DMS53 treated with DMSO at 0.1 percent for 48 hours (cell line): ENCODE measurements around the gene BMP5.

Source experiments
- DNase-seq: peaks from one replicate; lab custom pipeline; 2025; ENCODE audit not compliant: unreplicated experiment; lab: John Stamatoyannopoulos, UW

The BMP5 gene

GRCh38 chr6:55818482-55818881 is 56.9 kb downstream of the BMP5 start:
- no peak for DNase-seq

DNA sequence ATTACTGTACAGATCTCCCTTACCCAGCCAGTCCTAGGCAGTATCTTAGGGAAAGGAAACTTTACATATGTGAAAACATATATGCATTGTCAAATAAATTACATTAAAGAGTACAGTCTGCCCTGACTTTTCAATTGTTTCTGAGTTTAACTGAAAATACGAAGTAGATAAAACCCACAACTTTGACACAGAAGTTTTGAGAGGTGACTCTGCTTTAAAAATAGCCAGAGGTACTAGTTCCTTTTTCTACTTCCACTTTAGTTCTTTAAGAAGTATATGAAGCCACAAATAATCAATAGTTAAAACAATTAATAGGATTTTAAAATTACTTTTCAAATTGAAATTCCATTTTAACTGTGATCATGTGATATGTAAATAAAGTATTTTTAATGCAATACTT is 62.9 kb downstream of the BMP5 start:
- no peak for DNase-seq

- no peak for DNase-seq
These were observed 64.3 kb downstream of the BMP5 start for GRCh38 chr6:55811074-55811473.

- no peak for DNase-seq
These were observed 73.1 kb downstream of the BMP5 start for GRCh38 chr6:55802259-55802658.

- DNase-seq = no peak
These were observed 76.8 kb downstream of the BMP5 start for GRCh38 chr6:55798571-55798970.

DNA sequence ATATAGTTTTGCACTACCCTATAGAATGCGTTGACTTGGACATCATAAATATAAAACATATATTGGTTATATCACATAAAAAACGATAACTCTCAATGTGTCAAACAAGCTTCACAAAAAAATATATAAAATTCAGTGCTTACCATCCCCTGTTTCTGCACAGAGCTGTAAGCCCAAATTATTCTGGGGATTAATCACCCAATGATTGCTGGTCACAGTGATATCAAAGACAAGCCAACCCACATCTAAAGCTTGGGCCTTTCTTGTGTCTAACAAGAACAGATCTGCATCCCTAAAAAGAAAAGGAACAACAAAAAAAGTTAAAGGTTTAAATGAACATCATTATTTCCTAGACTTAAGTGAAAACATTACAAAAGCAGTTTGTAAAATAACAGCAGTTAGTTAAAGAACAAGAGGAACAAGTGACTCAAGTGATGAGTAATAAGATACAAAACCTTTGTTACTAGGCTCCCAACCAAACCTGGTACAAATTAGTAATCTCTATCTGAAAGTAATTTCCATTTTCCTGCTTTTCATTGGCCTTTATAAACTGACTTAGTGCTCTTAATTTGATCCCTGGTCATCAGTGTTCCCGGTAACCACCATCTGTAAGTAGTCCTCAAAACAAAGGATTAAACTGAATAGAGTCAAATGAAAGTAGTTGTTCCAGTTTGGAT is 81.1 kb downstream of the BMP5 start:
- DNase-seq = no peak

DNA sequence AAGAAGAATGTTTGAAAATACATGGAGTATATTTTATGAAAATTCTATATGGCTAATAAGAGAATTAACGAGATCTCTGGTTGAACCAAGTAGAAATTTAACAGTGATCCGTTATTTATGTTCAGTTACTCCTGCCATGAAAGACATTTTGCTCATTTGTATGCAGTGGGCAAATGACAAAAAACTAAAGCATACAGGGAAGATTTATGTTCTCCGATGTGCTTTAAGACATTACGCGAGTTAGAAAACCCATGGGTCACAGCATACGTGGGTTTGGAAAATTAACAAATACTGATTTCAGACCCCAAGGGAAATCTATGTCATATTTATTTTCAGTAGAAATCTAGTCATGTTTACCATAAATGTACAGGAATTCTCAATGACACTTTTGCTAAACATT is 90.1 kb downstream of the BMP5 start:
- DNase-seq = no peak

DNA sequence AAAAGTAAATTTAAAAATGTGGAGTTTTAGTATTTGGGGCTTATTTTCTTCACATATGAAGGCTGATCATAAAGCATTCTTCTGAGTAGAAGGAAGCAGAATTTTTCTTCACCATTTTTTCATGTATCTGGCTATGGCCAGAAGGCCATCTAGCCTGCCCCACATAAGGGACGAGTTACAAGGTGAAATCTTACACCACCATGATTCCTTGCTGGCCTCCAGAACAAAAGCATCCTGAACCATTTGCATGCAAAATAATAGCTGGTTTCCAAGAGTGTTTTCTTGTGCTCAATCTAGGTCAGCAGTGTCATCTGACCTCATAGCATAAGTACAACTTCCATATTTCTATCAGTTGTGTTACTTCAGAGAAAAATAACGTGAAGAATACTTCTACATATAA is 93.1 kb downstream of the BMP5 start:
- no peak for DNase-seq

- DNase-seq = no peak
These were observed 96.7 kb downstream of the BMP5 start for GRCh38 chr6:55778705-55779104.

DNA sequence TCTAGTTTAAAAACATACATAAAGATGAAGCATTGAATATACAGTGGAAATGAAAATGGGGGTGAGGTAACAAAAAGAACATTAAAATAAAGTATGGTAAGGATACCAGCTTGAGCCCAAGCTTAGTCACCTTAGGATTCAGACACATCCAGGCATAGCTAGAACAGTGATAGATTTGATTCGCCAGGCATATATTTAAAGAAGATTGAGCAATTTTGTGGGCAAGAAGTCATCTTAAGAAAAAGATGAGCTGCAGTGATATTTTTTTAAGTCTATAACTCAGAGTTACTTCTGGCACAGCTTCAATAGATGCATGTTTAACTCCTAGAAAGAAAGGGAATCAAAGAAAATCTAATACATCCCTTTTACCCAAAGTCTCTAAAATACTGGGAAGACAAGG is 97.9 kb downstream of the BMP5 start:
- DNase-seq = no peak

GRCh38 chr6:55776113-55776512 is 99.3 kb downstream of the BMP5 start:
- peak; percentile 46 for DNase-seq

DNA sequence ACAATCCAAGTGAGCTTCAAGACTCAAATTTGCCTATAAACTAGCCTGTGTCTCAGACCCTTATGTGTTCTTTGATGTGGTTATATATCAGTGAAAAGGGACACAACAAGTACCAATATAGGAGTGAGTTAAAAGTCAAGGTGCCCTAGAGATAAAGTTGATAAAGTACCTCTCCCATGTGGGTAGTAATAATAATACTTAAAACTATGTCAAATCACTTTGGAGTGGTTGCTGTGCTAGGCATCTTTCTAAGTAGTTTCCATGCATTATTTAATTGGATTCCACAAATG is 100.4 kb downstream of the BMP5 start:
- DNase-seq = no peak

GRCh38 chr6:55774286-55775028 is 100.9 kb downstream of the BMP5 start:
- no peak for DNase-seq

DNA sequence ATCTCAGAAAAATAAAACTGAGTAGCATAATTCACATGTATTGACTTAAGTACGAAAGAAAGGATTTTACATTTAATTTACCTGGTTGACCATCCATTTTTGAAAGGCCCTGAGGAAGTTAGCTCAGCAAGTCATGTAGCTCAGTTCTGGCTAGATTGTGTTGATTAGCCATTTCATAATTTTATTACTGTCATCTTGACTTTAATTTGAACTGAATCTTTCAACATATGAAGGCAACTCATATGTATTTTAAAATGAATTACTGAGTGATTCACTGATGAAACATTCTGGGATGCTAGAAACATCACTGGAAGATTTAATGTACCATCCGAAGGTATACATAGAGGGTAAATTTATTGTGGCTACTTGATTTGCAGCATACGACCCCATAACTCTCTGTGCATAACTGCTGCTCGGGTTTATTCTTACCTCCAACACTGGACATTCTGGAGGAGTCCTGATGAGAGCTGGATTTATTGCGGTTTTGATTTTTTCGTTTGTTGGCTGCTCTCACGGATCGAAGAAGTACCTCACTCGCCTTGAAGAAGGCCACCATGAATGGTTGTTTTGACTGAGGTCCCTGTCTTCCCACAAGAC is 101.7 kb downstream of the BMP5 start:
- no peak for DNase-seq

- DNase-seq = peak; percentile 75
These were observed 102.7 kb downstream of the BMP5 start for GRCh38 chr6:55772730-55773129.

DNA sequence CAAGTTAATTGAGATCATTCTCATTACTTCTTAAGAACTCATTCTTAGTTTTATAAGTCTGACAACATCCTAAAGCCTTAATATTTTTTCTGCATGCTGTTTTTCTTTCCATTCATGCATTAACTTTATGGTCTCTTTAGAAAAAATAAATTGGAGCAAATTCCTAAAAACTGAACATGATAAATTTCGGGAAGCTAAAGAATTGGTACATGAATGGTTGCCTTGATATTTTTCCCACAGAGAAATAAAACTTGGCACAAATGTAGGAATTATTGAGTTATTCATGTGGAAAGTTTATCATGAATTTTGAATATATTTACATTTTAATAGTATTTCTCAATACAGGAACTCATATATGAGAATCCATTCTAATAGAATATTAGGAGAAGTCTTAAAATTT is 115.9 kb downstream of the BMP5 start:
- DNase-seq = no peak

GRCh38 chr6:55758156-55758937 is 117.0 kb downstream of the BMP5 start:
- peak; percentile 78 for DNase-seq

DNA sequence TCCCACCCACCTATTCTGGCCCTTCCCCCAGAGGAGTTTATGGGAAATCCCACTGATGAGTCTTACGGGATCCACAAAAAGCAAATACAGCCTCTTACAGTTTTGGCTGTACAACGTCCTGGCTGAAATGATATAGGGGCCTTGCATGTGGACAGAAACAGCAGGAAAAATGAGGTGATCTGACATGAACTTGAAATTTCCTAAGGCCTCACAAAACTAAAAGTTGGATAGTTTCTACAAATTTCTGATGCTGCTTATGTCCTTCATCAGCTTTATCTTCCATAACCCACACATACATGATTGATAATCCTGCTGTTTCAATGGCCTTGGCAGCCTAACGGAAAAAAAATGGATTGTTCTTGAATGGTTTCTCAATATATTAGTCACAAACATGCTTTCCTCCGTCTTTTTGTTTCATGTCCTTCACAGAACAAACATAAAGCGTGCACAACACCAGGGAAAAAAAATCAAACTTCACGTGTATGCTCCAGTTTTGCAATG is 118.8 kb downstream of the BMP5 start:
- DNase-seq = no peak

DNA sequence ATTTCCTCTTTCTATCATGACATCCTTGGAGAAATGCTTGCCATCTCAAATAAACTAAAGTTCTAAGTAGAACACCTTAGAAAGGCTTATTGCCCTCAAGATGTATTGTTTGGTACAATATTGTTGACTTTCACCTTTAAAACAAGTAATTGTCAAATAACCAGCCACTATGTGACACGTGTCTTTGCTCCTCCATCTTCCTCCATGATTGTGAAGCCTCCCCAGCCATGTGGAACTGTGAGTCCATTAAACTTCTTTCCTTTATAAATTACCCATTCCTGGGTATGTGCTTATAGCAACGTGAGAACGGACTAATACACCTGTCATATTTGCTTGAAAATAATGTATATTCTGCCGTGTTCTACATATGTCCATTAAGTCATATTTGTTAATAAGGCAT is 126.5 kb downstream of the BMP5 start:
- no peak for DNase-seq

- DNase-seq = no peak
These were observed 128.9 kb downstream of the BMP5 start for GRCh38 chr6:55746473-55746872.

GRCh38 chr6:55734256-55734655 is 141.1 kb downstream of the BMP5 start:
- no peak for DNase-seq

GRCh38 chr6:55729665-55730064 is 145.7 kb downstream of the BMP5 start:
- peak; percentile 9 for DNase-seq
